ENCODE data around the gene OTOR. TPM values are rescaled to one million over a fixed set of nuclear protein-coding genes. Genes with fewer than 3 reads are reported as not detected.

The OTOR gene
- total RNA-seq, result not detected

- ATAC-seq (ENCODE audit: low FRiP score), result no peak
- TF ChIP-seq CTCF (IDR thresholded peaks at IDR 0.05), result no peak
- DNase-seq (ENCODE audit: low spot score), result no peak
These were observed at the start of gene OTOR for GRCh38 chr20:16748308-16748900. OTOR (plus strand) TSS chr20:16748358; CDS start chr20:16748402, 44 bp downstream.

DNA sequence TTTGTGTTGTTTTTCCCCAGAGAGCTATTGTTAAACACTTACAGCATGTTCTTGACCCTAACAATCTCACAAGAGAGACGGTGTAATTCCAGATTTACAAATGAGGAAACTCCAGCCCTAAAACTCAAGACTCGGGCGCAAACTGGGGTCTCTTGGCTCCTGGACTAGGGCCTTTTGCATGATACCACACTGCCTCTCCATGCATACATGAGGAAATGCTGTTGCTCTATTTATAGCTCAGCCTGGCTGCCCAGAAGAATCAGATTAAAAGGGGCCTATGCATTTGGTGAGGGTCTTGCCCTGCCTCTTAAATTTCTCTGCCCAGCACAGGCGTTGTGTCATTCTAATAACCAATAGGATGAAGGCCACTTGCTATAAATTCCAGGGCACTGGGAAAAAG is 48.9 kb upstream of the OTOR start:
- no peak for DNase-seq (ENCODE audit: low spot score)
- no peak for TF ChIP-seq CTCF (IDR thresholded peaks at IDR 0.05)
- no peak for ATAC-seq (ENCODE audit: low FRiP score)

DNA sequence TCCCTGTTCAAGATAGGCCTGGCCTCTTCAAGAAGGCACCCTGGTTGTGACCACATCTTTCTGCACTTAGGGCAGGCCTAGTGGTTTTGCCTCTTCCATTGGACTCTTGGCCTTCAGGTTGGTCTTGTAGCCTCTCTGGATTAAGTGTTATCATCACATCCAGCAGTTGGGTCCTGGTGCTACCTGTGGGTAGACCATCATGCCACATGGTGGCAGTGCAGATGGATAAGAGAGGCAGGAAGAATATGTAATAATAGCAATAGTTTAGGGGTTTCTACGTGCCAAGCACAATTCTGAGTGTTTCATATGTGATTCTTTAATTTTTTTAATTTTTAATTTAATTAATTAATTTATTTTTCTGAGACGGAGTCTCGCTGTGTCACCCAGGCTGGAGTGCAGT is 46.9 kb upstream of the OTOR start:
- ATAC-seq (ENCODE audit: low FRiP score) (no peak), DNase-seq (ENCODE audit: low spot score) (no peak)
- TF ChIP-seq CTCF (IDR thresholded peaks at IDR 0.05), result no peak

DNA sequence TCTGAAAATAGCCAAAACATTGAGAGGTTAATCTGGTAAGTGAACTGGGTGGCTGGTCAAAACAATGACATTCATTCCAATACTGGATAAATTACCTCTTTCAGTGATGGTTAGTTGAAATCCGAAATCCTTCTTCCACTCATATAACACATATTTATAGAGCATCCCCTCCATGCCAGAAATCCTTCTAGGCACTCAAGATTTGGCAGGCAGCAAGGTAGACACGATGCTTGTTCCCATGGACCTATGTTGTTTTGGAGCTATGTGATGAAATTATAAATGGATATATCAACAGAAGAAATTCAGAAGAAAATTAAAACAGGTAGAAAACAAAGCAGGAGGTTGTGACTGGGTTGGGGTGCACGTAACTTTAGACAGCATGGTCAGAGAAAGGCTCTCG is 44.6 kb upstream of the OTOR start:
- DNase-seq (ENCODE audit: low spot score) (no peak), ATAC-seq (ENCODE audit: low FRiP score) (no peak)
- TF ChIP-seq CTCF (IDR thresholded peaks at IDR 0.05), result no peak

GRCh38 chr20:16707674-16708073 is 40.5 kb upstream of the OTOR start:
- ATAC-seq (ENCODE audit: low FRiP score), result no peak
- no peak for DNase-seq (ENCODE audit: low spot score)
- no peak for TF ChIP-seq CTCF (IDR thresholded peaks at IDR 0.05)

DNA sequence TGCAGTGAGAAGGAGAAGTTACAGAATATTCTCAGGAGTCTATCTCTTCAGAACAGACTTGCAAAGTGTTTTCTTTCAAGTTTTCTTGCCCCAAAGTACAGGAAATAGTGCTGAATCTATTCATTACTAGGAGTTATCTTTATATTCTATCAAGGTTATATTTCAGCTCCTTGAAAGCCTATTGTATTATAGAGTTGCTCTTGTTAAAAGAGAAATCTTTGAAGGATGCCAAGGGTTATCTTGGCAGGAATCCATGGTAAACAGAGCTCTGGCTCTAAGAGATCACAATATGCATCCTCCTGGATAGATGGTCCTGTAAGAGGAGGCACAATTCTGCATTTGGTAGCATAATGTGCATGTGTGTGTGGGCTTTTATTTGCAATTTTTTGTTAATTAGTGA is 39.6 kb upstream of the OTOR start:
- ATAC-seq (ENCODE audit: low FRiP score) (no peak), DNase-seq (ENCODE audit: low spot score) (no peak)
- TF ChIP-seq CTCF (IDR thresholded peaks at IDR 0.05), result no peak

GRCh38 chr20:16709017-16709416 is 39.1 kb upstream of the OTOR start:
- peak; percentile 48 for ATAC-seq (ENCODE audit: low FRiP score)
- DNase-seq (ENCODE audit: low spot score), result no peak
- no peak for TF ChIP-seq CTCF (IDR thresholded peaks at IDR 0.05)

Data from omental fat pad (tissue), 4 donors.